Mesothelial cell of epicardium (in vitro differentiated cells): ENCODE data around the gene GADD45G. TPM values are rescaled to one million over a fixed set of nuclear protein-coding genes. Genes with fewer than 3 reads are reported as not detected.

Experiments used
- DNase-seq, 2 experiments: peaks; one replicate each; pipeline ENCODE4 v3.0.0; 2021; ENCODE audit warnings: low spot score in 2 of 2; ENCODE audit not compliant: unreplicated experiment in 2 of 2
- H3K27ac Mint-ChIP-seq: 2 replicates; pipeline ENCODE4 v1.8.0; 2021; ENCODE audit warnings: mixed read lengths
- H3K27me3 Mint-ChIP-seq: 2 replicates; pipeline ENCODE4 v1.8.0; 2021; ENCODE audit warnings: low read depth, mixed read lengths
- H3K36me3 Mint-ChIP-seq: 2 replicates; pipeline ENCODE4 v1.8.0; 2021; ENCODE audit warnings: mixed read lengths
- H3K4me1 Mint-ChIP-seq: 2 replicates; pipeline ENCODE4 v1.8.0; 2021; ENCODE audit warnings: mixed read lengths
- H3K4me3 Mint-ChIP-seq: 2 replicates; pipeline ENCODE4 v1.8.0; 2021; ENCODE audit warnings: mild to moderate bottlenecking, moderate library complexity, mixed read lengths
- H3K9me3 Mint-ChIP-seq: 2 replicates; pipeline ENCODE4 v1.8.0; 2021; ENCODE audit warnings: mixed read lengths
- total RNA-seq: library from RNA; stranded (reverse); gene quantifications from 3 replicates; pipeline ENCODE4 v1.2.1, GENCODE V29; 2021
- TF ChIP-seq, protein P1 (sequence below): fragments of 200-600 bp; sonication (generic); IDR thresholded peaks from one replicate; pipeline ENCODE4 v1.5.0; 2021; ENCODE audit warnings: antibody characterized with exemption; ENCODE audit not compliant: unreplicated experiment

The GADD45G gene
- total RNA-seq, 1 donor from 2014 or later: 1.8 TPM

DNA sequence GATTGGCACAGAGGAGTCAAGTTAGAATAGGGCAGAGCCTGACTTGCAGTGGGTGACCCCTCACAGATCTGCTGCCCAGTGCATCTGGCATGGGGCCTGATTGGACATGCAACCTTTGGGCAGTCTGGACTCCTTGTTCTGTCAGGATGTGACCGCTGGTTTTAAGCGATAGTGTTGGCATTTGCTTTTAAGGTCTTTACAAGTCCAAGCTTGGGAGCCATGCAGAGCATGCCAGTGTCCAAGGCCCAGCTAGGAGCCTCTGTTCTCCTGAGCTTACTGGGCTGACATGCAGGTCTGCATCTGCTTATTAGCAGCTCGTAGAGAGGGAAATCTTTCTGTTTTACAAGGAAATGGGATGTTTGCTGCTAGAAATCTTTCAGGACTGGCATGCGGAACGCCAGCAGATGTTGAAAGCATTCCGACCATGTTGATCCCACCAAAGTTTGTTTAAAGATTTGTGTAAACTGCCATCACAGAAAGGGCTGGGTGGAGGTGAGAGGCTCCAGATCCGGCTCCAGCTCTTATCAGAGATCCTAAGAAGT lies 27.5 kb downstream of the GADD45G start:
- H3K4me1 Mint-ChIP-seq: peaks cover 8% of the 10 kb centered on the region
- peaks cover 3% of the 10 kb centered on the region for H3K9me3 Mint-ChIP-seq
- no peaks in the 10 kb centered on the region for H3K36me3 Mint-ChIP-seq
- TF ChIP-seq, protein P1, sequence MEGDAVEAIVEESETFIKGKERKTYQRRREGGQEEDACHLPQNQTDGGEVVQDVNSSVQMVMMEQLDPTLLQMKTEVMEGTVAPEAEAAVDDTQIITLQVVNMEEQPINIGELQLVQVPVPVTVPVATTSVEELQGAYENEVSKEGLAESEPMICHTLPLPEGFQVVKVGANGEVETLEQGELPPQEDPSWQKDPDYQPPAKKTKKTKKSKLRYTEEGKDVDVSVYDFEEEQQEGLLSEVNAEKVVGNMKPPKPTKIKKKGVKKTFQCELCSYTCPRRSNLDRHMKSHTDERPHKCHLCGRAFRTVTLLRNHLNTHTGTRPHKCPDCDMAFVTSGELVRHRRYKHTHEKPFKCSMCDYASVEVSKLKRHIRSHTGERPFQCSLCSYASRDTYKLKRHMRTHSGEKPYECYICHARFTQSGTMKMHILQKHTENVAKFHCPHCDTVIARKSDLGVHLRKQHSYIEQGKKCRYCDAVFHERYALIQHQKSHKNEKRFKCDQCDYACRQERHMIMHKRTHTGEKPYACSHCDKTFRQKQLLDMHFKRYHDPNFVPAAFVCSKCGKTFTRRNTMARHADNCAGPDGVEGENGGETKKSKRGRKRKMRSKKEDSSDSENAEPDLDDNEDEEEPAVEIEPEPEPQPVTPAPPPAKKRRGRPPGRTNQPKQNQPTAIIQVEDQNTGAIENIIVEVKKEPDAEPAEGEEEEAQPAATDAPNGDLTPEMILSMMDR: no peak
- H3K4me3 Mint-ChIP-seq: no peak overlapping the region
- H3K27ac Mint-ChIP-seq: no peak overlapping the region
- no peaks in the 10 kb centered on the region for H3K27me3 Mint-ChIP-seq
- DNase-seq: no peak

DNA sequence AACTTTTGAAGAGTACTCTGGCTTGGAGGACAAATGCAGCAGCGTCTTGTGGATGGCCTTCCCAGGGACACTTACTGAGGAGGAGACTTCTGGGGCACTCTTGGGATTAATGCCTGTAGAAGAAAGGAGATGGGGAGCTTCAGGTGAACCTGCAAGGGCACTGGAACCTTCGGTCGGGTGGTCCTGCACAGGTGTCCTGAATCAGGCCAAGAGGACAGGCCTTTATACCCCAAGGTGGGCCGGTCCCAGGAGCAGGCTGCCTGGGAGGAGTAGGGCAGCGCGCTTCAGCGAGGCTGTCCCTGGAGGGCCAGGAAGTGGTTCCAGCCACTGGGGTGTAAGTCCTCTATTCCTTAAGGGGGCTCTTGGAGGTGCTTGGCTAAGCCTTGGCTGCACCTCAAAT lies 27.9 kb downstream of the GADD45G start:
- Mint-ChIP-seq H3K4me3 (no peak overlapping the region), H3K4me1 (peaks cover 8% of the 10 kb centered on the region), H3K27ac (no peak overlapping the region), H3K27me3 (no peaks in the 10 kb centered on the region), H3K36me3 (no peaks in the 10 kb centered on the region), H3K9me3 (peaks cover 3% of the 10 kb centered on the region)
- TF ChIP-seq, protein P1: no peak
- no peak for DNase-seq

DNA sequence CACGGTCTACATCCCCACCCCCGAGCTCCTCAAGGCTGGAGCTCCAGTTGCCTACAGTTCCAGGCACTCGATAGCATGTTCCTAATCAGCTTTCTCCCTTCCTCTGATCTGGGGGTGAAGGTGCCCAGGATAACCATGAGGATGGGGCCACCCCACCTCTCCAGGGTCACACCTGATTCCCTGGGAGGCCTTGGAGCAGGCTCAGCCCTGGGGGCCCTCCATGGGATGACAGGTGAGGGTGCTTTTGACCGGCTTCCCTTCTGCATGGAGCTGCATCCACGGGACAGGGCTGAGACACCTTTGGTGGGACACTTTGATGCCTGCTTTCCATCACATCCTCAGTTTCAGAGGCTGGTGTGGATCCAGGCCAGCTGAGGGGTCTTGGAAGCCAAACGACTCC lies 28.6 kb downstream of the GADD45G start:
- TF ChIP-seq, protein P1: no peak
- no peak overlapping the region for H3K27ac Mint-ChIP-seq
- H3K4me3 Mint-ChIP-seq: no peak overlapping the region
- peaks cover 8% of the 10 kb centered on the region for H3K4me1 Mint-ChIP-seq
- no peak for DNase-seq
- H3K9me3 Mint-ChIP-seq: peaks cover 3% of the 10 kb centered on the region
- H3K36me3 Mint-ChIP-seq: no peaks in the 10 kb centered on the region
- no peaks in the 10 kb centered on the region for H3K27me3 Mint-ChIP-seq

DNA sequence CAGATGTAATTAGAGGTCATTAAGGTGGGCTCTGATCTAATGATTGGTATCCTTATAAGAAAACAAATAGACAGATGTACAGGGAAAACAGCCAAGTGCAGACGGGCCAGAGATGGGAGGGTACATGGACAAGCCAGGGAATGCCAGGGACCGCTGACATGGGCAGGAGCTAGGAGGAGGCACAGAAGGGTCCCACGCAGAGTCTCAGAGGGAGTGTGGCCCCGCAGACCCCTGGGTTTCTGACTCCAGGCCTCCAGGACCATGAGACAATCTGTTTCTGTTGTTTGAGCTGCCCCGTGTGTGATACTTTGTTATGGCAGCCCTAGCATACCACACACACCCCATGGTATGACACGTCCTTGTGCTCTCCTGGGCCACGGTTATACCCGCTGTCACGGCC lies 29.1 kb downstream of the GADD45G start:
- H3K27ac Mint-ChIP-seq: no peak overlapping the region
- TF ChIP-seq, protein P1: no peak
- H3K36me3 Mint-ChIP-seq: no peaks in the 10 kb centered on the region
- no peaks in the 10 kb centered on the region for H3K9me3 Mint-ChIP-seq
- no peak overlapping the region for H3K4me3 Mint-ChIP-seq
- no peaks in the 10 kb centered on the region for H3K27me3 Mint-ChIP-seq
- no peak for DNase-seq
- peaks cover 8% of the 10 kb centered on the region for H3K4me1 Mint-ChIP-seq

DNA sequence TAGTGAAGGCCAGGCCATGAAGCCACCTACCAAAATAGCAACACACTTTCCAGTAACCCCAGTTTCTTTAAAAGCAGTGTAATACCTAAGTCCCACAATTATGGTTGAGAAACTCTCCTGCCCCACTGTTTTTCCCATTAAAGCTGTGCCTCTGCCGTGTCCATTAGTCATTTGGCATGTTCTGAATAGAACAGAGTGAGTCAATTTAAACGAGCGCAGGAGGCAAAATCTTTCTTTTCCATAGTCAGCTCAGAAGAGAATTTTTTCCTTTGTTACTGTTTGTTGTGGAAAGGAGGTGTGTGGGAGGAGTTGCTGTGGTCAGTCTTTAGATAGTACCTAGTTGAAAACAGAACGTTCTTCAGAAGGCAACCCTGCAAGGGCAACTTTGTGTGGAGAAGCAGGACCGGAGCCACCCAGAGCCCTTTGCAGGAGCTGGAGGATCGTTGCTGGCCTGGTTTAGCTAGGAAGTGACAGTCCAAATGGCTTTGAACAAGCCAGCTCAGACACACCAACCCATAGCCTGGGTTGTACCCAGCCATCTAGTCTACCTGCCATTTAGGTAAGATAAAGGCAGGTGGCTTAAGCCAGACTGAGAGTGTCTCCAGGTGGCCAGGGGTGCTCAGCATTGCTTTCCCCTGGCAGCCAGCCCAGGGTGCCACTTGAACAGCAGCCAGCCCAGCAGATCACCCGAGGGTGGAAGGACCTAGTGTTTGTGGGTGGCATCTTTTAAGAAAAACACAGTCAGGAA lies 30.4 kb downstream of the GADD45G start:
- H3K4me1 Mint-ChIP-seq: peaks cover 8% of the 10 kb centered on the region
- no peak overlapping the region for H3K4me3 Mint-ChIP-seq
- no peak for DNase-seq
- H3K27ac Mint-ChIP-seq: no peak overlapping the region
- TF ChIP-seq, protein P1: no peak
- no peaks in the 10 kb centered on the region for H3K36me3 Mint-ChIP-seq
- no peaks in the 10 kb centered on the region for H3K9me3 Mint-ChIP-seq
- no peaks in the 10 kb centered on the region for H3K27me3 Mint-ChIP-seq
